ENCODE measurements around the gene BARX1. TPM values are rescaled to one million over a fixed set of nuclear protein-coding genes. Genes with fewer than 3 reads are reported as not detected.
"Not testable (repeated sequence)": the region's sequence is repeated elsewhere in the genome, so short reads cannot be mapped to it uniquely, and the experiment has no call there.

BARX1 gene
- total and polyA plus RNA-seq, 3 experiments from 2014 or later = not detected

DNA sequence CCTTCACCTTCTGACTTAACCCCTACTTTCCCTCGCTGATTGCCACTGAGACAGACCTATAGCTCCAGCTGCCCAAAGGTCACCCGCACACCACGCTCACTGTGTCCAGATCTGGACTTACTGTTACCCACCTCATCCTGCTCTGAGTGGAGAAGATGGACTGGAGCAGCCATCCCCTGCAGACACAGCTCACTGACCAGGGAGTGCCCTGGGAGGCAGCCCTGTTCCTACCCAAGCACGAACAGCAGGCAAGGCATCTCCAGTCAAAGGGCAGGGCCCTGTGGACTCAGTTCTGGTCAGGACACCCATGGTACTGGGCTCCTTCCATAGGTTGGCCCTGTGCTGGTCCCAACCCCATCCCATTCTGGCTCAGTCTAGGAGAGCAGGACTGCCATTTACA is 9.5 kb upstream of the BARX1 start:
- no peaks in the 10 kb centered on the region for H3K9me3 ChIP-seq (ENCODE audit: low read length)
- no peak overlapping the region for H3K27ac ChIP-seq (ENCODE audit: low read depth, low read length)
- Mint-ChIP-seq H3K27me3 (peaks cover 31 to 57% of the 10 kb centered on the region in 2 donors), H3K27ac (no peak overlapping the region), H3K36me3 (no peaks in the 10 kb centered on the region), H3K4me3 (no peak overlapping the region), H3K4me1 (peaks cover 10 to 19% (median 18%) of the 10 kb centered on the region in 3 donors), H3K9me3 (no peaks in the 10 kb centered on the region)
- DNase-seq = no peak
- peaks cover 15% of the 10 kb centered on the region for H3K4me1 ChIP-seq (ENCODE audit: insufficient read depth, low read length)
- H3K27me3 ChIP-seq (ENCODE audit: insufficient read depth, low read length, poor library complexity, severe bottlenecking) = peaks cover 19% of the 10 kb centered on the region
- POLR2A ChIA-PET = no interaction called here
- H3K4me3 ChIP-seq (ENCODE audit: low read length) = no peak overlapping the region
- CTCF ChIA-PET = interaction anchor here (1.4 kb wide), 1 partner anchor 284 kb away, joined by 4 read pairs; no protein-coding TSS in a partner anchor
- H3K36me3 ChIP-seq (ENCODE audit: insufficient read depth, low read length) = no peaks in the 10 kb centered on the region

DNA sequence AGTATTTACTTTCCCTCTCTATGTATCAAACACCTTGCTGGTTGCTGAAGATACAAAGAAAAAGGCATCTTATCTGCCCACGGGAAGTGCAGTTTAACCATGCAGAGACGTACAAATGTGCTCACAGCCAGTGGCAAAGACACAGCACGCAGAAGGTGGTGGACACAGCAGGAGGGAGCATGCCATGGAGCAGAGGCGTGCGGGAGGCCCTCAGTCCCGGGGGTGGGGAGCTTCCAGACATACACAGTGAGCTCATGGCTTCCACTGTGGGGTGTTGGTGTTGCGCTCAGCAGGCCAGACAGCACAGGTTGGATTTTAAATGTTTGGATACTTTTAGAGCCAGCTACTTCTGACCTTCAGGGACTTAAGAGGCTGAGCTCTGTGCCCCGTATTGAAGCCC is 8.8 kb upstream of the BARX1 start:
- Mint-ChIP-seq H3K4me1 (peaks cover 15 to 25% (median 23%) of the 10 kb centered on the region in 3 donors), H3K36me3 (no peaks in the 10 kb centered on the region), H3K9me3 (no peaks in the 10 kb centered on the region), H3K4me3 (no peak overlapping the region), H3K27ac (no peak overlapping the region), H3K27me3 (peaks cover 33 to 62% of the 10 kb centered on the region in 2 donors)
- DNase-seq = no peak
- no peaks in the 10 kb centered on the region for H3K9me3 ChIP-seq (ENCODE audit: low read length)
- H3K36me3 ChIP-seq (ENCODE audit: insufficient read depth, low read length) = no peaks in the 10 kb centered on the region
- H3K27ac ChIP-seq (ENCODE audit: low read depth, low read length) = no peak overlapping the region
- CTCF ChIA-PET = interaction anchor here (0.9 to 3.7 kb wide), 5 partner anchors 12 to 398 kb away, joined by 3 to 16 read pairs (median 4); no protein-coding TSS in a partner anchor
- POLR2A ChIA-PET = no interaction called here
- peaks cover 22% of the 10 kb centered on the region for H3K4me1 ChIP-seq (ENCODE audit: insufficient read depth, low read length)
- H3K4me3 ChIP-seq (ENCODE audit: low read length) = no peak overlapping the region
- peaks cover 27% of the 10 kb centered on the region for H3K27me3 ChIP-seq (ENCODE audit: insufficient read depth, low read length, poor library complexity, severe bottlenecking)

DNA sequence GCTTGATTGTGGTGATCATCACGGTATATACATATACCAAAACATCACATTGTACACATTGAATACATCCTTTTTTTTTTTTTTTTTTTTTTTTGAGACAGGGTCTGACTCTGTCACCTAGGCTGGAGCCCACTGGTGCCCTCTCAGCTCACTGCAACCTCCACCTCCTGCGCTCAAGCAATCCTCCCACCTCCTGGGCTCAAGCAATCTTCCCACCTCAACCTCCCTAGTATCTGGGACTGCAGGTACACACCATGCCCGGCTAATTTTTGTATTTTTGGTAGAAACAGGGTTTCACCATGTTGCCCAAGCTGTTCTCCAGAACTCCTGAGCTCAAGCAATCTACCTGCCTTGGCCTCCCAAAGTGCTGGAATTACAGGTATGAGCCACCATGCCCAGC is 8.3 kb upstream of the BARX1 start:
- Histone ChIP-seq H3K4me1 (ENCODE audit: insufficient read depth, low read length) (peaks cover 26% of the 10 kb centered on the region), H3K27me3 (ENCODE audit: insufficient read depth, low read length, poor library complexity, severe bottlenecking) (peaks cover 31% of the 10 kb centered on the region)
- H3K36me3 ChIP-seq (ENCODE audit: insufficient read depth, low read length); H3K27ac ChIP-seq (ENCODE audit: low read depth, low read length); H3K9me3 Mint-ChIP-seq; H3K27ac Mint-ChIP-seq; H3K36me3 Mint-ChIP-seq; DNase-seq; H3K4me3 Mint-ChIP-seq; POLR2A ChIA-PET; H3K9me3 ChIP-seq (ENCODE audit: low read length); H3K4me3 ChIP-seq (ENCODE audit: low read length): not testable (repeated sequence)
- CTCF ChIA-PET = interaction anchor here (0.9 to 3.7 kb wide), 5 partner anchors 12 to 397 kb away, joined by 3 to 16 read pairs (median 4); no protein-coding TSS in a partner anchor
- peaks cover 15 to 29% (median 26%) of the 10 kb centered on the region in 3 donors for H3K4me1 Mint-ChIP-seq
- peaks cover 34 to 66% of the 10 kb centered on the region in 2 donors for H3K27me3 Mint-ChIP-seq

DNA sequence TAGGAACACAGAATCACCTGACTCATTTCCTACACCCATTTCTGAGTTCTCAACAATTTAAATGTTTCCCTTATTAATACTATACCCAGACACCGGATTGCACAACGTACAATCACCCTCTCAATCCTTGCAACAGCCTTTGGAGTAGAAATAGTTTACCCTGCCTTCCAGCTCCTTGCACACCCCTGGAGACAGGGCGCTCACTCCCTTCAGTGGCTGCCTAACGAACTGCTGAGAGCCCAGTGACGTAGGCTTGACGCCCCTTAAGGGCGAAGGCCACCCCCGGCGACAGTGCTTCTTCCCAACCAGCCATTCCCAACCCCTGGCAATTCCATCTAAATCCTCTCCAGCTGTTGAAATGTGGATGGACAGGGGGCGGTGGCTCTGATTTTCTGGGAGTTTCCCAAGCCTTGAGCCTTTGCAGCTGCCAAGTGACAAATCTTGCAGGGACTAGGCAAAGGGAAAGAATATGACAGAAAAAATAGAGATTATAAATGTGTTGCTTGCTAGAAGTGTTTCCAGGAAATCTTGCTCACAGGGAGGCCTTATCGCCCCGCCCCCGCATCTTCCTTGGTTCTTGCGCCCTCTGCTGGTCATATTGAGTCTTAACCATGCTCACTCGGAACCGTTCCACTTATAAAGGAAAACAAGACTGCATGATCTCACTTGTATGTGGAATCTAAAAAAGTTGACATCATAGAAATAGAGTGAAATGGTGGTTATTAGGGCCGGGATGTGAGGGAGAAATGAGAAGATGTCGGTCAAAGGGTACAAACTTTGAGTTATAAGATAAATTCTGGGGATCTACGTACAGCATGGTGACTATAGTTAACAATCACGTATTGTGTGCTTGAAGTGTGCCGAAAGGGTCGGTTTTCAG is 7.6 kb upstream of the BARX1 start:
- peaks cover 32% of the 10 kb centered on the region for H3K27me3 ChIP-seq (ENCODE audit: insufficient read depth, low read length, poor library complexity, severe bottlenecking)
- Mint-ChIP-seq H3K36me3 (no peaks in the 10 kb centered on the region), H3K27me3 (peaks cover 34 to 68% of the 10 kb centered on the region in 2 donors), H3K4me1 (peaks cover 15 to 32% (median 28%) of the 10 kb centered on the region in 3 donors), H3K9me3 (no peaks in the 10 kb centered on the region), H3K4me3 (peak overlapping the region in 1 of 7 donors; percentile 7), H3K27ac (no peak overlapping the region)
- H3K36me3 ChIP-seq (ENCODE audit: insufficient read depth, low read length) = no peaks in the 10 kb centered on the region
- H3K4me1 ChIP-seq (ENCODE audit: insufficient read depth, low read length) = peaks cover 26% of the 10 kb centered on the region
- no peaks in the 10 kb centered on the region for H3K9me3 ChIP-seq (ENCODE audit: low read length)
- ChIA-PET CTCF (interaction anchor here (0.9 to 3.7 kb wide), 7 partner anchors 11 to 397 kb away, joined by 3 to 16 read pairs (median 4); no protein-coding TSS in a partner anchor), POLR2A (no interaction called here)
- DNase-seq = peak; percentile 61 to 82 (median 65)
- no peak overlapping the region for H3K4me3 ChIP-seq (ENCODE audit: low read length)
- no peak overlapping the region for H3K27ac ChIP-seq (ENCODE audit: low read depth, low read length)

DNA sequence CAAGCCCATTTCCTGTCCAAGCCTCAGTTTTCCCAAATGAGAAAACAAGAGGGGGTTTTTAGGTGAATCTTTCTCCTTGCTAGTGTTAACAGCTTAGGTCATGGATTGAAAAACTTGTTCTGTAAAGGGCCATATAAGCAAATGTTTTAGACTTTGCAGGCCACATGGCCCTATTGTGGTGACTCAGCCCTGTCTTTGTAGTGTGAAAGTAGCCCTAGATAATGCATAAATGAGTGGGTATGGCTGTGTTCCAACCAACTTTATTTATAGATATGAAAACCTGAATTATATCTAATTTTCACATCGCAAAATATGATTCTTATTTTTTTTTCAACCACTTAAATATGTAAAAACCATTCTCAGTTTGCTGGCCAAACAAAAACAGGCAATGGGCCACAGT is 6.9 kb upstream of the BARX1 start:
- ChIA-PET CTCF (interaction anchor here (0.9 to 3.7 kb wide), 4 partner anchors 11 to 280 kb away, joined by 3 to 16 read pairs (median 6); no protein-coding TSS in a partner anchor), POLR2A (interaction anchor here (0.6 kb wide), 1 partner anchor 863 kb away, joined by 8 read pairs; no protein-coding TSS in a partner anchor)
- Mint-ChIP-seq H3K9me3 (no peaks in the 10 kb centered on the region), H3K27me3 (peaks cover 36 to 73% of the 10 kb centered on the region in 2 donors), H3K4me3 (no peak overlapping the region), H3K36me3 (no peaks in the 10 kb centered on the region), H3K4me1 (peaks cover 15 to 37% (median 28%) of the 10 kb centered on the region in 3 donors), H3K27ac (no peak overlapping the region)
- Histone ChIP-seq H3K9me3 (ENCODE audit: low read length) (no peaks in the 10 kb centered on the region), H3K27me3 (ENCODE audit: insufficient read depth, low read length, poor library complexity, severe bottlenecking) (peaks cover 36% of the 10 kb centered on the region), H3K4me1 (ENCODE audit: insufficient read depth, low read length) (peaks cover 26% of the 10 kb centered on the region), H3K27ac (ENCODE audit: low read depth, low read length) (no peak overlapping the region), H3K4me3 (ENCODE audit: low read length) (no peak overlapping the region), H3K36me3 (ENCODE audit: insufficient read depth, low read length) (no peaks in the 10 kb centered on the region)
- DNase-seq = no peak

DNA sequence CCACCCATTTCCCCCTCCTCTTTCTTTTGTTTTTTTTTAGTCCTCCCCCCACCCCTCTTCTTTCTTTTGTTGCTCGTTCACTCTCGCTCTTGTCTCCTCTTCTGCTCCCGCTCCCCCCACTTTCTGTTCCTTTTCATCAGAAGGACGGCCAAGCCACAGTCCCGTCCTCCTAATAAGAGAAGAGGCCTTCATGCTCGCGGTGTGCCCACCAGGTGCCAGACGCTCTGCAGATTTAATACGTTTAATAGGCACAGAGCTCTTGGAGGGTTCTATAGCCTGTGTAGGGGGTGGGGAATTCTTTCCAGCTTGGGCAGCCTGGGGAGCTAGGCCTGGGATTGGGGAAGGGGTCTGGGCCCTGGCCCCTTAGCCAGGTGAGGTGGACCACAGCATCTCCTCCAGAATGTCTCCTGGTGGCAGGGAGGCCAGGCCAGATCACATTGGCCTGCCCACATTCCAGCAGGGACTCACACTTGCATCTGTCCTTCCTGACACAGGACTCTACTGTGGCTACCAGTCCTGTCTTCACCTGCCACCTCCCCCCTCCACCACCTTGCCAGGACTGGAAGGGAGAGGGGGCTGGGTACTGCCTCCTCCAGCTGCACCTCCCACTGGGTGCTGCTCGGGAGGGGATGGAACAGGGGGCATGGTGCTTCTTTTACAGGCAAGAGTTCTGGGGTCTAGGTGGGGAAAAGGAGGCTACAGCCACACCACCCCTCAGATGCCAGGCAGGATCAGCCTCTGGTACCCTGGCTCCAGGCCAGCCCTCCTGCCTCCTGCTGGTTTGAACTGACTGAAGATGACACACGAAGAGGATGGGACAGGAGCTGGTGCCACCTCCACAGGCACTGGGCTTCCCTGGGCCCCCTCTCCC is 6.1 kb upstream of the BARX1 start:
- Histone ChIP-seq H3K27ac (ENCODE audit: low read depth, low read length) (no peak overlapping the region), H3K27me3 (ENCODE audit: insufficient read depth, low read length, poor library complexity, severe bottlenecking) (peaks cover 39% of the 10 kb centered on the region), H3K36me3 (ENCODE audit: insufficient read depth, low read length) (no peaks in the 10 kb centered on the region), H3K9me3 (ENCODE audit: low read length) (no peaks in the 10 kb centered on the region), H3K4me3 (ENCODE audit: low read length) (no peak overlapping the region), H3K4me1 (ENCODE audit: insufficient read depth, low read length) (peaks cover 26% of the 10 kb centered on the region)
- H3K4me1 Mint-ChIP-seq = peaks cover 15 to 39% (median 28%) of the 10 kb centered on the region in 3 donors
- peaks cover 32 to 77% of the 10 kb centered on the region in 2 donors for H3K27me3 Mint-ChIP-seq
- no peak for DNase-seq
- no peaks in the 10 kb centered on the region for H3K9me3 Mint-ChIP-seq
- CTCF ChIA-PET = interaction anchor here (3.7 kb wide), 1 partner anchor 10 kb away, joined by 16 read pairs; no protein-coding TSS in a partner anchor
- H3K4me3 Mint-ChIP-seq = peak overlapping the region in 4 of 7 donors; percentile 11 to 73 (median 36)
- H3K36me3 Mint-ChIP-seq = no peaks in the 10 kb centered on the region
- POLR2A ChIA-PET = interaction anchor here (0.6 kb wide), 1 partner anchor 862 kb away, joined by 8 read pairs; no protein-coding TSS in a partner anchor
- peak overlapping the region in 1 of 8 donors; percentile 72 for H3K27ac Mint-ChIP-seq

DNA sequence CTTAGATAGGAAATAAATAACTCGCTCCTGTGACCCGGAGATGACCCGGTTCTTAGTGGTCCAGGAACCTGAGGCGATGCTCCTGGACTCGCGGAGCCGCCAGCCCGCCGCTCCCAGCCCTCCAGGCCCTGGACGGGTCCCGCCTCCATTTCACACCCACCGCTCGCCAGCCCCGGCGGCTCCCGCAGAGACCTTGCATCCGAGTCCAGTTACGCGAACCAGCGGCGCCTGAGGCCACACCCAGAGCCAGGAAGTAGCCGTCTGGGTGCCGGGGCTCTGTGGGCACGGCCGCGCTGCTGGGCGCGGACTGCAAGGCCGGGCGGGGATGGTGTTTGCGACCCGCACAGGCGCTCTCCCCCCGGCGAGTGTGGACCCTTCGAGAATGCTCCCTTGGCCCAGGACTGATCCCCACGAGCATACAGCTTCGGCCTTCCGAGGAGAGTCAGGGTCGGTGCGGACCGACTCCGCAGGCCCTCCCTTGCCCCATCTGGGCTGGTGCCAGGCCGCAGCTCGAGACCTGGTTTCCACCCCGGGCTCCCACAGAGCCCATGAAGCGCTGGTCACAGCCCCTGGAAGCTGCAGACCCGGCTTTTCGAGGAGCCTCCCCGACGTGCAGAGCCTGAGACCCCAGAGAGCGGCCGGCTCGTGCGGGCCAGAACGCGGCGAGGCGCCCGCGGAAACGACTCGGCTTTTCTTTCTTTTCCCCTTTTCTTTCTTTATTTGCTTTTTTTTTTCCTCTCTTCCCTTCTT is 5.2 kb upstream of the BARX1 start:
- no peaks in the 10 kb centered on the region for H3K9me3 Mint-ChIP-seq
- H3K27me3 Mint-ChIP-seq = peaks cover 38 to 80% of the 10 kb centered on the region in 2 donors
- ChIA-PET CTCF (interaction anchor here (3.7 kb wide), 1 partner anchor 9 kb away, joined by 16 read pairs; no protein-coding TSS in a partner anchor), POLR2A (no interaction called here)
- DNase-seq = no peak
- H3K4me3 Mint-ChIP-seq = peak overlapping the region in 5 of 7 donors; percentile 11 to 73 (median 48)
- Histone ChIP-seq H3K9me3 (ENCODE audit: low read length) (no peaks in the 10 kb centered on the region), H3K4me3 (ENCODE audit: low read length) (no peak overlapping the region), H3K27me3 (ENCODE audit: insufficient read depth, low read length, poor library complexity, severe bottlenecking) (peaks cover 46% of the 10 kb centered on the region), H3K4me1 (ENCODE audit: insufficient read depth, low read length) (peaks cover 30% of the 10 kb centered on the region), H3K27ac (ENCODE audit: low read depth, low read length) (no peak overlapping the region), H3K36me3 (ENCODE audit: insufficient read depth, low read length) (no peaks in the 10 kb centered on the region)
- H3K36me3 Mint-ChIP-seq = no peaks in the 10 kb centered on the region
- no peak overlapping the region for H3K27ac Mint-ChIP-seq
- H3K4me1 Mint-ChIP-seq = peaks cover 23 to 47% (median 31%) of the 10 kb centered on the region in 3 donors

All from CD8-positive, alpha-beta memory T cell (primary cell).